Body of pancreas (tissue), 4 donors: Measurements from ENCODE around the gene CHST13. TPM values are rescaled to one million over a fixed set of nuclear protein-coding genes. Genes with fewer than 3 reads are reported as not detected.

Experiments used
- ATAC-seq: fragments of 150-250 bp; one replicate; pipeline ENCODE4 v1.9.1; 2016
- DNase-seq, 4 donors: peaks; one replicate each; pipeline ENCODE4 v3.0.0-alpha.2; 2019
- H3K27ac ChIP-seq, 4 donors: fragments of 200-600 bp; sonication (generic); 1 replicate in 3 of 4; 2 replicates in 1 of 4; pipeline versions ENCODE4 v1.5.1 to v1.6.1; 2016 to 2019; ENCODE audit warnings: mild to moderate bottlenecking in 1 of 4, mixed read lengths in 1 of 4, moderate library complexity in 1 of 4
- H3K27me3 ChIP-seq, 2 donors: fragments of 200-600 bp; sonication (generic); one replicate each; pipeline ENCODE4 v1.6.0; 2016; ENCODE audit warnings: mild to moderate bottlenecking in 1 of 2
- H3K36me3 ChIP-seq, 2 donors: fragments of 200-600 bp; sonication (generic); replicated peaks in 1 of 2; 2 replicates each; pipeline ENCODE4 v1.5.1; 2016; ENCODE audit warnings: low read depth in 2 of 2; ENCODE audit not compliant: insufficient read depth in 1 of 2
- H3K4me1 ChIP-seq: fragments of 200-600 bp; sonication (generic); one replicate; pipeline ENCODE4 v1.6.0; 2016
- H3K4me3 ChIP-seq, 2 donors: fragments of 200-600 bp; sonication (generic); 1 replicate in 1 of 2; 2 replicates in 1 of 2; pipeline ENCODE4 v1.5.1; 2016 to 2019
- H3K9me3 ChIP-seq, 3 donors: fragments of 200-600 bp; sonication (generic); 1 replicate in 2 of 3; 2 replicates in 1 of 3; pipeline ENCODE4 v1.5.1; 2016
- POLR2A ChIP-seq, 3 donors: fragments of 450-650 bp; IDR thresholded peaks; one replicate each; pipeline ENCODE4 v1.6.1; 2016; ENCODE audit warnings: antibody characterized with exemption in 3 of 3, mild to moderate bottlenecking in 2 of 3
- WGBS, 2 donors: methylation state at CpG; one replicate each; pipeline ENCODE4 v1.1.5; 2017; 5-methylcytosine and 5-hydroxymethylcytosine counted together
- intact Hi-C: fragments of 100-400 bp; cut with DNase I; formaldehyde crosslinking; loops from one replicate; pipeline ENCODE4 v1.15.1; 2023
- total RNA-seq, 2 donors: library from RNA; depleted of rRNA; stranded (reverse); fragments of >200 nt; gene quantifications; one replicate each; pipeline ENCODE4 v1.1.0, GENCODE V29; 2016
- TF ChIP-seq, protein P1 (sequence below), 7 experiments: fragments of 450-650 bp in 4 of 7; fragments of 200-600 bp in 3 of 7; sonication (generic) in 3 of 7; IDR thresholded peaks; one replicate each; pipeline ENCODE4 v1.5.1; 2016 to 2019; ENCODE audit warnings: antibody characterized with exemption in 7 of 7

Gene CHST13
- total RNA-seq, 2 donors from 2014 or later = 2.3 TPM; not detected in 1

DNA sequence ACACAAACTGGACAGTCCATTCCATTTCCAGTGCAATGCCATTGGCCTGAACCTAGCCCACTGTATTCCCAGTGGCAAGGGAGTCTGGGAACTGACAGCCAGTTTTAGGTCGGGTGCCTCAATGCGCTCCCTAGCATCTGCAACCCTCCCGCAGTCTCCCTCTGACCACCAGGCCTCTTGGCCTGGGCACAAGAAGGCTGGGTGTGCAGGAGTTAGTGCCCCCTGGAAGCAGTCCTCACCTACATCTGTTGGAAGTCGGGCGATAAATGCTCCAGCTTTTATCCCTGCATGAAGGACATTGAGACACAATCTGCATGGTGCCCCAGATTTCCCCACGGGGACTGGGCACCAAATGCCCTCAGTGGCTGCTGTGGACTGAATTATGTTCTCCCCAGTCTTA, 22.1 kb downstream of the CHST13 start:
- 59 to 94% methylated on average over 2 to 6 of the region's 6 CpGs for WGBS, 2 donors
- Histone ChIP-seq H3K36me3 (no peaks in the 10 kb centered on the region), H3K4me1 (no peaks in the 10 kb centered on the region), H3K4me3 (no peak overlapping the region), H3K9me3 (no peaks in the 10 kb centered on the region), H3K27ac (no peak overlapping the region), H3K27me3 (no peaks in the 10 kb centered on the region)
- ATAC-seq (no peak), DNase-seq (peak in 1 of 4 donors; percentile 1)
- intact Hi-C loops = no loop called here
- TF ChIP-seq, protein P1, sequence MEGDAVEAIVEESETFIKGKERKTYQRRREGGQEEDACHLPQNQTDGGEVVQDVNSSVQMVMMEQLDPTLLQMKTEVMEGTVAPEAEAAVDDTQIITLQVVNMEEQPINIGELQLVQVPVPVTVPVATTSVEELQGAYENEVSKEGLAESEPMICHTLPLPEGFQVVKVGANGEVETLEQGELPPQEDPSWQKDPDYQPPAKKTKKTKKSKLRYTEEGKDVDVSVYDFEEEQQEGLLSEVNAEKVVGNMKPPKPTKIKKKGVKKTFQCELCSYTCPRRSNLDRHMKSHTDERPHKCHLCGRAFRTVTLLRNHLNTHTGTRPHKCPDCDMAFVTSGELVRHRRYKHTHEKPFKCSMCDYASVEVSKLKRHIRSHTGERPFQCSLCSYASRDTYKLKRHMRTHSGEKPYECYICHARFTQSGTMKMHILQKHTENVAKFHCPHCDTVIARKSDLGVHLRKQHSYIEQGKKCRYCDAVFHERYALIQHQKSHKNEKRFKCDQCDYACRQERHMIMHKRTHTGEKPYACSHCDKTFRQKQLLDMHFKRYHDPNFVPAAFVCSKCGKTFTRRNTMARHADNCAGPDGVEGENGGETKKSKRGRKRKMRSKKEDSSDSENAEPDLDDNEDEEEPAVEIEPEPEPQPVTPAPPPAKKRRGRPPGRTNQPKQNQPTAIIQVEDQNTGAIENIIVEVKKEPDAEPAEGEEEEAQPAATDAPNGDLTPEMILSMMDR (IDR thresholded peaks at IDR 0.05) = no peak
- TF ChIP-seq POLR2A (IDR thresholded peaks at IDR 0.05) = no peak

- no peak overlapping the region for H3K4me3 ChIP-seq
- no peaks in the 10 kb centered on the region for H3K9me3 ChIP-seq
- ATAC-seq (no peak), DNase-seq (peak in 1 of 4 donors; percentile 2)
- no peaks in the 10 kb centered on the region for H3K4me1 ChIP-seq
- H3K27ac ChIP-seq = no peak overlapping the region
- TF ChIP-seq, protein P1 (IDR thresholded peaks at IDR 0.05) = no peak
- TF ChIP-seq POLR2A (IDR thresholded peaks at IDR 0.05) = no peak
- H3K27me3 ChIP-seq = no peaks in the 10 kb centered on the region
- intact Hi-C loops = no loop called here
- WGBS, 2 donors = 62 to 72% methylated on average over 8 of the region's 8 CpGs
- no peaks in the 10 kb centered on the region for H3K36me3 ChIP-seq
Measured at GRCh38 chr3:126546549-126547239, 22.7 kb downstream of the CHST13 start.

GRCh38 chr3:126547721-126548120, 23.8 kb downstream of the CHST13 start:
- H3K36me3 ChIP-seq = no peaks in the 10 kb centered on the region
- ATAC-seq (no peak), DNase-seq (no peak)
- H3K27ac ChIP-seq = no peak overlapping the region
- intact Hi-C loops = no loop called here
- H3K9me3 ChIP-seq = no peaks in the 10 kb centered on the region
- no peaks in the 10 kb centered on the region for H3K4me1 ChIP-seq
- no peak overlapping the region for H3K4me3 ChIP-seq
- WGBS, 2 donors = 50 to 52% methylated on average over 1 of the region's 1 CpG
- H3K27me3 ChIP-seq = no peaks in the 10 kb centered on the region
- TF ChIP-seq, protein P1 (IDR thresholded peaks at IDR 0.05) = no peak

DNA sequence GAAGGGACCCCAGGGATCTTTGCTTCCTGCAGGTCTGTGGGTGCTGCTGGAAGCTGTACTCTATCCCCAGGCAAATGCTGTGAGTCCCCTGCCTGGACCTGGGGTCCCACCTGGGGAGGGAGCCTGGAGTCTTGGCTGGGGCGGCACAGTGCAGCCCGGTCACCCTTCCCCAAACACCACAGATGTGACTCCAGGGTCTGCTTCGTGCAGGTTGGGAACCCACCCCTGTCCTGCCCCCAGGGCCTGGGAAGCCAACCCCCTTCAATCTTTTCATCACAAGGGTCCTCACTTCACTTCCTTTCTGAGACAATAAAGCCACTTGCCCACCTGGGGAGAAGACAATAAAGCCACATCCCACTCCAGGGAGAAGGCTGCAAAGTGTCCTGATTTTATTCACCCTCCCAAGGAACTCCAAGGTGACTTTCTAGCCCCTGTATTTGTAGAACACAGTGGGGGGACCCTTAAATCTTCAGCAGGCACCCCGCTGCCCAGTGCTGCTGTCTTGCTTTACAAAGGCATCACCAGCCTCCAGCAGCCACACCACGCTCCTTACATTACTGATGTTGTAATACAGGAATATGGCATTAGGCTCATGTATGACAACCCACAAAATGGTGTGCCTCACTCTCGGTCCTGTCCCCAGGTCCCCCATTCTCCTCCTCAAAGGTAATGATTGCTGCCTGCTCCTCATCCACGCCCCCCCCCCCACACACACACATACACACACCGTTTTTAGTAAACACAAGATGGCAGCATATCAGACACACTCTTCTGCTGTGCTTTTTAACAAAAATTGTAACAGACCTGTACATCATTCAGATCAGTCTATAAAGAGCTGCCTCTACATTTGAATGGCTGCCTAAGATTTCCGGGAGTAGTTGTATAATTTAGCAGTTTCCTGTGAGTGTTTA, 24.9 kb downstream of the CHST13 start:
- H3K27me3 ChIP-seq = no peaks in the 10 kb centered on the region
- no peak overlapping the region for H3K4me3 ChIP-seq
- H3K4me1 ChIP-seq = no peaks in the 10 kb centered on the region
- DNase-seq (no peak), ATAC-seq (no peak)
- H3K36me3 ChIP-seq = no peaks in the 10 kb centered on the region
- H3K27ac ChIP-seq = no peak overlapping the region
- 42% methylated on average over 8 of the region's 9 CpGs for WGBS, 2 donors
- H3K9me3 ChIP-seq = no peaks in the 10 kb centered on the region
- intact Hi-C loops = no loop called here
- TF ChIP-seq, protein P1 (IDR thresholded peaks at IDR 0.05) = no peak
- no peak for TF ChIP-seq POLR2A (IDR thresholded peaks at IDR 0.05)
